GM23338 (cell line): ENCODE results near the gene RASGRP3. TPM values are rescaled to one million over a fixed set of nuclear protein-coding genes. Genes with fewer than 3 reads are reported as not detected.

Experiments
- ATAC-seq: fragments of 200-7000 bp; cut with Tn5 transposase; 3 replicates; pipeline ENCODE4 v1.9.1; 2020
- DNase-seq: peaks from one replicate; pipeline ENCODE4 v3.0.0-alpha.2; 2015; ENCODE audit warnings: low spot score
- H2AFZ ChIP-seq: fragments of 200-600 bp; sonication (generic); 2 replicates; pipeline ENCODE4 v1.8.0; 2016; ENCODE audit warnings: antibody characterized with exemption, mild to moderate bottlenecking, moderate library complexity
- H3F3A ChIP-seq: fragments of 200-600 bp; sonication (generic); replicated peaks from 2 replicates; pipeline ENCODE4 v1.8.0; 2017; ENCODE audit warnings: antibody characterized with exemption, mixed run types, low read depth
- H3K27ac ChIP-seq: fragments of 200-600 bp; sonication (generic); 2 replicates; pipeline ENCODE4 v1.6.1; 2016; ENCODE audit warnings: low read depth
- H3K27me3 ChIP-seq: fragments of 200-600 bp; sonication (generic); 2 replicates; pipeline ENCODE4 v1.8.0; 2016; ENCODE audit warnings: mild to moderate bottlenecking, mixed run types, moderate library complexity; ENCODE audit not compliant: insufficient read depth
- H3K36me3 ChIP-seq: fragments of 200-600 bp; sonication (generic); 2 replicates; pipeline ENCODE4 v1.8.0; 2016; ENCODE audit warnings: mild to moderate bottlenecking; ENCODE audit not compliant: insufficient read depth
- H3K4me1 ChIP-seq: fragments of 200-600 bp; sonication (generic); 2 replicates; pipeline ENCODE4 v1.8.0; 2016; ENCODE audit warnings: mild to moderate bottlenecking, moderate library complexity; ENCODE audit not compliant: insufficient read depth
- H3K4me2 ChIP-seq: fragments of 200-600 bp; sonication (generic); 2 replicates; pipeline ENCODE4 v1.7.1; 2017; ENCODE audit warnings: mixed run types
- H3K4me3 ChIP-seq: fragments of 200-600 bp; sonication (generic); 2 replicates; pipeline ENCODE4 v1.6.1; 2016; ENCODE audit warnings: mixed run types
- H3K79me2 ChIP-seq: fragments of 200-600 bp; sonication (generic); replicated peaks from 2 replicates; pipeline ENCODE4 v1.8.0; 2017; ENCODE audit warnings: mild to moderate bottlenecking; ENCODE audit not compliant: insufficient read depth
- H3K9me2 ChIP-seq: fragments of 200-600 bp; sonication (generic); 2 replicates; pipeline ENCODE4 v1.8.0; 2017; ENCODE audit not compliant: insufficient read depth
- H4K20me1 ChIP-seq: fragments of 200-600 bp; sonication (generic); replicated peaks from 2 replicates; pipeline ENCODE4 v1.8.0; 2017; ENCODE audit warnings: mild to moderate bottlenecking; ENCODE audit not compliant: insufficient read depth
- H3K27ac Mint-ChIP-seq: 2 replicates; pipeline ENCODE4 v1.8.0; 2020; ENCODE audit warnings: inconsistent platforms, mild to moderate bottlenecking, moderate library complexity, mixed read lengths
- H3K27me3 Mint-ChIP-seq: 3 replicates; pipeline ENCODE4 v1.8.0; 2022; ENCODE audit warnings: low read depth, mild to moderate bottlenecking, moderate library complexity, mixed read lengths, inconsistent platforms; ENCODE audit not compliant: insufficient read depth, poor library complexity
- H3K36me3 Mint-ChIP-seq: 3 replicates; pipeline ENCODE4 v1.8.0; 2021; ENCODE audit warnings: low read depth, mild to moderate bottlenecking, inconsistent platforms, moderate library complexity, mixed read lengths
- H3K4me1 Mint-ChIP-seq: 3 replicates; pipeline ENCODE4 v1.8.0; 2020; ENCODE audit warnings: mild to moderate bottlenecking, inconsistent platforms, mixed read lengths
- H3K4me3 Mint-ChIP-seq: 3 replicates; pipeline ENCODE4 v1.8.0; 2021; ENCODE audit warnings: moderate library complexity, mild to moderate bottlenecking, inconsistent platforms, mixed read lengths
- H3K9me3 Mint-ChIP-seq: 3 replicates; pipeline ENCODE4 v1.8.0; 2020; ENCODE audit warnings: moderate library complexity, mild to moderate bottlenecking, inconsistent platforms, mixed read lengths
- CREB1 ChIP-seq: fragments of 250-450 bp; sonication (Bioruptor Pico); IDR thresholded peaks from 2 replicates; pipeline ENCODE4 v1.5.0; 2020; ENCODE audit warnings: low read depth, mild to moderate bottlenecking, moderate library complexity
- ETS1 ChIP-seq: IDR thresholded peaks from 2 replicates; pipeline ENCODE4 v1.6.1; 2016; ENCODE audit warnings: antibody characterized with exemption
- EZH2phosphoT487 ChIP-seq: fragments of 200-600 bp; sonication (generic); IDR thresholded peaks from one replicate; pipeline ENCODE4 v1.8.1; 2018; ENCODE audit warnings: antibody characterized with exemption; ENCODE audit not compliant: unreplicated experiment
- NANOG ChIP-seq: IDR thresholded peaks from 2 replicates; pipeline ENCODE4 v1.6.1; 2016; ENCODE audit warnings: antibody characterized with exemption, borderline replicate concordance
- POLR2AphosphoS5 ChIP-seq: IDR thresholded peaks from 2 replicates; pipeline ENCODE4 v1.6.1; 2016; ENCODE audit warnings: antibody characterized with exemption, low read depth
- STAT1 ChIP-seq: IDR thresholded peaks from one replicate; pipeline ENCODE4 v1.6.1; 2016; ENCODE audit warnings: antibody characterized with exemption; ENCODE audit not compliant: unreplicated experiment
- ZNF331 ChIP-seq: fragments of 250-450 bp; sonication (Bioruptor Pico); IDR thresholded peaks from 2 replicates; pipeline ENCODE4 v1.5.0; 2020; ENCODE audit warnings: low read depth, mild to moderate bottlenecking, moderate library complexity
- ZNF462 ChIP-seq: fragments of 250-450 bp; sonication (Bioruptor Pico); IDR thresholded peaks from 2 replicates; pipeline ENCODE4 v1.5.0; 2020; ENCODE audit warnings: mild to moderate bottlenecking, moderate library complexity
- polyA plus RNA-seq: library from polyadenylated mRNA; unstranded; fragments of >200 nt; fragmentation: Nextera tagmentation; extraction: Ambion mirVana; gene quantifications from 2 replicates; pipeline ENCODE4 v1.2.1, GENCODE V29; 2016
- total RNA-seq: library from RNA; depleted of rRNA; stranded (reverse); fragments of >200 nt; shearing (Covaris generic); gene quantifications from 2 replicates; pipeline ENCODE4 v1.2.3, GENCODE V29; 2014

The RASGRP3 gene
- total and polyA plus RNA-seq, 2 experiments from 2014 or later: 0.19 to 0.69 TPM

GRCh38 chr2:33476793-33477190 is 343 bp downstream of the RASGRP3 start (continued):
- no peak for TF ChIP-seq ZNF462 (CRISPR knock-in tag)
- TF ChIP-seq NANOG: no peak
- TF ChIP-seq CREB1: no peak
- TF ChIP-seq EZH2phosphoT487: no peak
- no peak for TF ChIP-seq STAT1
- no peak for TF ChIP-seq ZNF331 (CRISPR knock-in tag)

GRCh38 chr2:33477473-33478468 is 1.3 kb downstream of the RASGRP3 start:
- peaks cover 3% of the 10 kb centered on the region for H3K27me3 Mint-ChIP-seq
- ATAC-seq (no peak), DNase-seq (no peak)
- H2AFZ ChIP-seq: peak overlapping the region; percentile 69; the same call in 1 of the 2 replicates
- H3F3A ChIP-seq: no peaks in the 10 kb centered on the region
- H3K27ac ChIP-seq: no peak overlapping the region
- no peaks in the 10 kb centered on the region for H3K79me2 ChIP-seq
- no peak overlapping the region for H3K27ac Mint-ChIP-seq
- H3K9me3 Mint-ChIP-seq: peaks cover 12% of the 10 kb centered on the region
- H3K4me3 Mint-ChIP-seq: no peak overlapping the region
- no peaks in the 10 kb centered on the region for H4K20me1 ChIP-seq
- no peaks in the 10 kb centered on the region for H3K27me3 ChIP-seq
- H3K4me1 ChIP-seq: peaks cover 10% of the 10 kb centered on the region
- H3K4me2 ChIP-seq: no peak overlapping the region
- no peaks in the 10 kb centered on the region for H3K36me3 ChIP-seq
- 0 out of 2 replicates have a peak, but pooled peaks cover 3% of the 10 kb centered on the region for H3K9me2 ChIP-seq
- no peak overlapping the region for H3K4me3 ChIP-seq
- H3K4me1 Mint-ChIP-seq: peaks cover 18% of the 10 kb centered on the region
- peaks cover 10% of the 10 kb centered on the region; the same call in 2 of the 3 replicates for H3K36me3 Mint-ChIP-seq
- TF ChIP-seq STAT1 (no peak), EZH2phosphoT487 (no peak), ETS1 (no peak), POLR2AphosphoS5 (no peak), CREB1 (no peak)
